Spleen (tissue), 11 donors: ENCODE results near the gene LCE7A. TPM values are rescaled to one million over a fixed set of nuclear protein-coding genes. Genes with fewer than 3 reads are reported as not detected.
A peak's percentile ranks its signal among the peaks of the same experiment; 100 is the strongest.

Experiments
- DNase-seq: peaks from one replicate; pipeline ENCODE4 v3.0.0-alpha.2; 2020
- H3K27ac ChIP-seq, 8 donors: fragments of 200-600 bp; sonication (generic) in 7 of 8; 1 replicate in 4 of 8; 2 replicates in 4 of 8; pipeline versions ENCODE4 v1.5.0 to v1.8.0; 2016 to 2021; ENCODE audit warnings: inconsistent platforms in 4 of 8, mild to moderate bottlenecking in 4 of 8, moderate library complexity in 1 of 8
- H3K27me3 ChIP-seq, 7 donors: fragments of 200-600 bp; sonication (generic) in 6 of 7; replicated peaks in 1 of 7; 1 replicate in 4 of 7; 2 replicates in 3 of 7; pipeline versions ENCODE4 v1.5.0 to v1.8.0; 2016 to 2021; ENCODE audit warnings: inconsistent platforms in 3 of 7, mild to moderate bottlenecking in 1 of 7
- H3K36me3 ChIP-seq, 6 donors: fragments of 200-600 bp; sonication (generic) in 5 of 6; 1 replicate in 4 of 6; 2 replicates in 2 of 6; pipeline versions ENCODE4 v1.5.0 to v1.8.0; 2016 to 2021; ENCODE audit warnings: inconsistent platforms in 2 of 6
- H3K4me1 ChIP-seq, 6 donors: fragments of 200-600 bp; sonication (generic) in 5 of 6; 1 replicate in 3 of 6; 2 replicates in 3 of 6; pipeline versions ENCODE4 v1.5.0 to v1.8.0; 2016 to 2021; ENCODE audit warnings: inconsistent platforms in 3 of 6
- H3K4me3 ChIP-seq, 8 donors: fragments of 200-600 bp; sonication (generic) in 7 of 8; 1 replicate in 4 of 8; 2 replicates in 4 of 8; pipeline versions ENCODE4 v1.5.0 to v1.8.0; 2016 to 2021; ENCODE audit warnings: inconsistent platforms in 4 of 8, mild to moderate bottlenecking in 4 of 8, moderate library complexity in 2 of 8
- H3K9me3 ChIP-seq, 8 donors: fragments of 200-600 bp; sonication (generic) in 7 of 8; 1 replicate in 4 of 8; 2 replicates in 4 of 8; pipeline versions ENCODE4 v1.5.0 to v1.8.0; 2016 to 2021; ENCODE audit warnings: inconsistent platforms in 4 of 8
- POLR2A ChIP-seq, 3 donors: fragments of 450-650 bp; IDR thresholded peaks; one replicate each; pipeline ENCODE4 v1.5.1; 2017; ENCODE audit warnings: antibody characterized with exemption in 3 of 3, mild to moderate bottlenecking in 1 of 3
- POLR2AphosphoS5 ChIP-seq, 3 donors: sonication (generic); formaldehyde crosslinking; IDR thresholded peaks; one replicate each; pipeline ENCODE4 v1.5.1; 2017; ENCODE audit warnings: antibody characterized with exemption in 3 of 3
- WGBS, 5 donors: extraction: QIAGEN DNeasy Blood & Tissue Kit in 3 of 5; methylation state at CpG; one replicate each; pipeline versions ENCODE4 v1.1.5 to v1.1.7; 2013 to 2018; 5-methylcytosine and 5-hydroxymethylcytosine counted together
- intact Hi-C: fragments of 100-400 bp; cut with DNase I; formaldehyde crosslinking; loops from one replicate; pipeline ENCODE4 v1.15.0; 2023; ENCODE audit warnings: low total_unique reads
- polyA plus RNA-seq, 3 donors: library from polyadenylated mRNA; stranded (reverse); fragments of 200-250 nt; gene quantifications; one replicate each; pipeline ENCODE4 v1.2.1, GENCODE V29; 2013
- total RNA-seq, 7 donors: library from RNA; depleted of rRNA in 3 of 7; stranded (reverse); fragments of >200 nt in 3 of 7; fragmentation: NEBNext Ultra II Directional in 4 of 7; extraction: Animal tissue kit (Norgen Biotek cat#: 25700) in 4 of 7; gene quantifications; one replicate each; pipeline versions ENCODE4 v1.1.0 to v1.2.1, GENCODE V29; 2016 to 2021
- TF ChIP-seq, protein P1 (sequence below), 11 experiments: fragments of 200-600 bp in 7 of 11; fragments of 450-650 bp in 4 of 11; sonication (generic) in 4 of 11; IDR thresholded peaks in 8 of 11; conservative IDR thresholded peaks in 3 of 11; 1 replicate in 7 of 11; 2 replicates in 4 of 11; pipeline versions ENCODE4 v1.4.0 to v1.8.0; 2016 to 2021; ENCODE audit warnings: antibody characterized with exemption in 11 of 11, inconsistent platforms in 4 of 11, mild to moderate bottlenecking in 1 of 11
- donor health status: healthy with polysubstance abuse.
- donor health status: DM: no; HTN: no; CAD: no; lungs with moderate emphysema.
- donor health status: DM: no; HTN: no; CAD: no.
- donor health status: Bipolar disorder and iron deficiency.
- donor health status: healthy.
- donor health status: DM: no; HTN: no; CAD: no.
- donor health status: DM: yes; HTN: yes; CAD: no.

LCE7A gene
- total and polyA plus RNA-seq, 10 donors = not detected

DNA sequence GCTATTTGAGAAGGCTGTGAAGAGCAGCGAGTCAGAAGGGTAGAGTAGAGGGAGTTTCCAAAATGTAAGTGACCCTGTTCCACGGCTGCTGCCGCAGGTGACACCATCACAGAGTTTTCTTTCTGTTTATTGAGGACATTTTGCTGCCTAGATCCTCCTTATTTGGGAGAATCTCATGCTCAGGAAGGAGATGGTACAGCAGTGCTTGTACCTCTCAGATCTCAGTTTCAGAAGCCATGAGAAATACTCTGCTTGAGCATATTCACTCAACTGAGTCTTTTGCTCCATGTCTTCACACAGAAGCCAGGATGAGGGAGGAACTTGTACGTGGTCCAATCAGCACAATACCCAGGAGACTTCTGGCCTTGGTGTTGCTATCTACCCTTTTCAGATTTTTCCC, 1.6 kb downstream of the LCE7A start:
- peaks cover 0 to 7% (median 0%) of the 10 kb centered on the region in 7 donors for H3K27me3 ChIP-seq
- TF ChIP-seq POLR2AphosphoS5 (IDR thresholded peaks at IDR 0.05) (no peak), POLR2A (IDR thresholded peaks at IDR 0.05) (no peak)
- TF ChIP-seq, protein P1, sequence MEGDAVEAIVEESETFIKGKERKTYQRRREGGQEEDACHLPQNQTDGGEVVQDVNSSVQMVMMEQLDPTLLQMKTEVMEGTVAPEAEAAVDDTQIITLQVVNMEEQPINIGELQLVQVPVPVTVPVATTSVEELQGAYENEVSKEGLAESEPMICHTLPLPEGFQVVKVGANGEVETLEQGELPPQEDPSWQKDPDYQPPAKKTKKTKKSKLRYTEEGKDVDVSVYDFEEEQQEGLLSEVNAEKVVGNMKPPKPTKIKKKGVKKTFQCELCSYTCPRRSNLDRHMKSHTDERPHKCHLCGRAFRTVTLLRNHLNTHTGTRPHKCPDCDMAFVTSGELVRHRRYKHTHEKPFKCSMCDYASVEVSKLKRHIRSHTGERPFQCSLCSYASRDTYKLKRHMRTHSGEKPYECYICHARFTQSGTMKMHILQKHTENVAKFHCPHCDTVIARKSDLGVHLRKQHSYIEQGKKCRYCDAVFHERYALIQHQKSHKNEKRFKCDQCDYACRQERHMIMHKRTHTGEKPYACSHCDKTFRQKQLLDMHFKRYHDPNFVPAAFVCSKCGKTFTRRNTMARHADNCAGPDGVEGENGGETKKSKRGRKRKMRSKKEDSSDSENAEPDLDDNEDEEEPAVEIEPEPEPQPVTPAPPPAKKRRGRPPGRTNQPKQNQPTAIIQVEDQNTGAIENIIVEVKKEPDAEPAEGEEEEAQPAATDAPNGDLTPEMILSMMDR (IDR thresholded peaks at IDR 0.05 in 8 of 11, conservative IDR thresholded peaks at IDR 0.05 in 3 of 11) = no peak
- H3K9me3 ChIP-seq = no peaks in the 10 kb centered on the region
- no peak overlapping the region for H3K27ac ChIP-seq
- H3K4me1 ChIP-seq = no peaks in the 10 kb centered on the region
- no peak overlapping the region for H3K4me3 ChIP-seq
- DNase-seq = no peak
- 65 to 76% (median 74%) methylated on average over 4 of the region's 4 CpGs for WGBS, 5 donors
- no peaks in the 10 kb centered on the region for H3K36me3 ChIP-seq
- intact Hi-C loops = no loop called here

GRCh38 chr1:152864443-152864842, 4.6 kb downstream of the LCE7A start:
- TF ChIP-seq POLR2AphosphoS5 (IDR thresholded peaks at IDR 0.05) (no peak), POLR2A (IDR thresholded peaks at IDR 0.05) (no peak)
- TF ChIP-seq, protein P1 (IDR thresholded peaks at IDR 0.05 in 8 of 11, conservative IDR thresholded peaks at IDR 0.05 in 3 of 11) = no peak
- no peak overlapping the region for H3K27ac ChIP-seq
- intact Hi-C loops = no loop called here
- H3K9me3 ChIP-seq = no peaks in the 10 kb centered on the region
- DNase-seq = no peak
- no peaks in the 10 kb centered on the region for H3K27me3 ChIP-seq
- no peaks in the 10 kb centered on the region for H3K4me1 ChIP-seq
- H3K36me3 ChIP-seq = no peaks in the 10 kb centered on the region
- no peak overlapping the region for H3K4me3 ChIP-seq

- H3K27me3 ChIP-seq = no peaks in the 10 kb centered on the region
- no peak for DNase-seq
- no peaks in the 10 kb centered on the region for H3K36me3 ChIP-seq
- H3K27ac ChIP-seq = no peak overlapping the region
- TF ChIP-seq POLR2A (IDR thresholded peaks at IDR 0.05) (no peak), POLR2AphosphoS5 (IDR thresholded peaks at IDR 0.05) (no peak)
- TF ChIP-seq, protein P1 (IDR thresholded peaks at IDR 0.05 in 8 of 11, conservative IDR thresholded peaks at IDR 0.05 in 3 of 11) = no peak
- 74 to 86% (median 78%) methylated on average over 2 of the region's 2 CpGs for WGBS, 5 donors
- H3K4me3 ChIP-seq = no peak overlapping the region
- H3K4me1 ChIP-seq = no peaks in the 10 kb centered on the region
- H3K9me3 ChIP-seq = no peaks in the 10 kb centered on the region
- intact Hi-C loops = no loop called here
These were observed 6.5 kb downstream of the LCE7A start for GRCh38 chr1:152866321-152866720.

GRCh38 chr1:152869808-152870419, 10.1 kb downstream of the LCE7A start:
- Histone ChIP-seq H3K27ac (no peak overlapping the region), H3K9me3 (no peaks in the 10 kb centered on the region), H3K27me3 (peaks cover 0 to 13% (median 0%) of the 10 kb centered on the region in 7 donors), H3K4me3 (no peak overlapping the region), H3K36me3 (no peaks in the 10 kb centered on the region), H3K4me1 (no peaks in the 10 kb centered on the region)
- WGBS, 5 donors = 31 to 35% (median 33%) methylated on average over 9 of the region's 9 CpGs
- TF ChIP-seq, protein P1 (IDR thresholded peaks at IDR 0.05 in 8 of 11, conservative IDR thresholded peaks at IDR 0.05 in 3 of 11) = peak; percentile 27 to 78 (median 66)
- no peak for TF ChIP-seq POLR2AphosphoS5 (IDR thresholded peaks at IDR 0.05)
- DNase-seq = no peak
- intact Hi-C loops = no loop called here
